ENCODE results near the gene FHOD3. TPM values are rescaled to one million over a fixed set of nuclear protein-coding genes. Genes with fewer than 3 reads are reported as not detected.
A peak's percentile ranks its signal among the peaks of the same experiment; 100 is the strongest.

Gene FHOD3
- total RNA-seq, 1 donor from 2014 or later, result 311 TPM

GRCh38 chr18:36366994-36367839 lies 69.7 kb downstream of the FHOD3 start:
- intact Hi-C loops (cut with DNase I), result loop anchor here (2.0 to 5.0 kb wide), 2 partner anchors 24 to 70 kb away; partner anchors contain the start of gene FHOD3

GRCh38 chr18:36368889-36369288 lies 71.4 kb downstream of the FHOD3 start:
- intact Hi-C loops (cut with DNase I), result loop anchor here (5.0 kb wide), 1 partner anchor 72 kb away; the partner anchor contains the start of gene FHOD3
- no peak for DNase-seq (ENCODE audit: low spot score)

More at GRCh38 chr18:36366994-36367839, 69.7 kb downstream of the FHOD3 start:
- DNase-seq (ENCODE audit: low spot score), result peak; percentile 89

GRCh38 chr18:36372903-36373311 lies 75.4 kb downstream of the FHOD3 start:
- intact Hi-C loops (cut with DNase I), result no loop called here
- DNase-seq (ENCODE audit: low spot score), result no peak

- no peak for DNase-seq (ENCODE audit: low spot score)
- intact Hi-C loops (cut with DNase I), result no loop called here
Observed at GRCh38 chr18:36374262-36374661, 76.7 kb downstream of the FHOD3 start.

GRCh38 chr18:36375118-36375517 lies 77.6 kb downstream of the FHOD3 start:
- DNase-seq (ENCODE audit: low spot score), result no peak
- intact Hi-C loops (cut with DNase I), result no loop called here

GRCh38 chr18:36376361-36376760 lies 78.8 kb downstream of the FHOD3 start:
- intact Hi-C loops (cut with DNase I), result no loop called here

GRCh38 chr18:36377626-36378025 lies 80.1 kb downstream of the FHOD3 start:
- no peak for DNase-seq (ENCODE audit: low spot score)
- intact Hi-C loops (cut with DNase I), result no loop called here

More at GRCh38 chr18:36376361-36376760, 78.8 kb downstream of the FHOD3 start:
- no peak for DNase-seq (ENCODE audit: low spot score)

- DNase-seq (ENCODE audit: low spot score), result no peak
- intact Hi-C loops (cut with DNase I), result no loop called here
Observed at GRCh38 chr18:36378205-36378604, 80.7 kb downstream of the FHOD3 start.

GRCh38 chr18:36379435-36379984 lies 82.0 kb downstream of the FHOD3 start:
- no peak for DNase-seq (ENCODE audit: low spot score)
- intact Hi-C loops (cut with DNase I), result no loop called here

GRCh38 chr18:36380173-36380827 lies 82.8 kb downstream of the FHOD3 start:
- no peak for DNase-seq (ENCODE audit: low spot score)
- intact Hi-C loops (cut with DNase I), result no loop called here

GRCh38 chr18:36381075-36381474 lies 83.6 kb downstream of the FHOD3 start:
- no peak for DNase-seq (ENCODE audit: low spot score)
- intact Hi-C loops (cut with DNase I), result no loop called here

- intact Hi-C loops (cut with DNase I), result no loop called here
- DNase-seq (ENCODE audit: low spot score), result no peak
Observed at GRCh38 chr18:36382854-36383253, 85.3 kb downstream of the FHOD3 start.

- no peak for DNase-seq (ENCODE audit: low spot score)
- intact Hi-C loops (cut with DNase I), result no loop called here
Observed at GRCh38 chr18:36386150-36386920, 88.8 kb downstream of the FHOD3 start.

GRCh38 chr18:36387310-36387709 lies 89.8 kb downstream of the FHOD3 start:
- intact Hi-C loops (cut with DNase I), result no loop called here
- DNase-seq (ENCODE audit: low spot score), result no peak

- intact Hi-C loops (cut with DNase I), result no loop called here
- no peak for DNase-seq (ENCODE audit: low spot score)
Observed at GRCh38 chr18:36388310-36388709, 90.8 kb downstream of the FHOD3 start.

GRCh38 chr18:36389027-36389426 lies 91.5 kb downstream of the FHOD3 start:
- no peak for DNase-seq (ENCODE audit: low spot score)
- intact Hi-C loops (cut with DNase I), result no loop called here

GRCh38 chr18:36389811-36390581 lies 92.5 kb downstream of the FHOD3 start:
- DNase-seq (ENCODE audit: low spot score), result no peak
- intact Hi-C loops (cut with DNase I), result loop anchor here (2.0 kb wide), 1 partner anchor 23 kb away; no protein-coding TSS in a partner anchor

- DNase-seq (ENCODE audit: low spot score), result no peak
- intact Hi-C loops (cut with DNase I), result loop anchor here (2.0 kb wide), 2 partner anchors 25 to 77 kb away; no protein-coding TSS in a partner anchor
Observed at GRCh38 chr18:36391426-36392145, 94.1 kb downstream of the FHOD3 start.

All from cardiac septum (tissue), 1 donor.